Measurements from ENCODE around the gene OPTC. TPM values are rescaled to one million over a fixed set of nuclear protein-coding genes. Genes with fewer than 3 reads are reported as not detected.

The OPTC gene
- total RNA-seq, 3 donors from 2014 or later, result not detected

GRCh38 chr1:203556047-203556851 lies 62.3 kb downstream of the OPTC start:
- H3K4me1 ChIP-seq, result no peaks in the 10 kb centered on the region
- H3K27me3 ChIP-seq, result no peaks in the 10 kb centered on the region
- H3K36me3 ChIP-seq, result no peaks in the 10 kb centered on the region
- H3K9me3 ChIP-seq, result no peaks in the 10 kb centered on the region
- H3K27ac ChIP-seq, result peak overlapping the region; percentile 80 to 85
- H3K4me3 ChIP-seq, result peak overlapping the region in 2 of 3 donors; percentile 8 to 31
- intact Hi-C loops (cut with DNase I; ENCODE audit: low total_unique reads), result no loop called here
- no peak for DNase-seq (ENCODE audit: low spot score in 2 of 2)
- TF ChIP-seq POLR2AphosphoS5 (IDR thresholded peaks at IDR 0.05) (peak in 2 of 3 donors; percentile 27 to 60), POLR2A (IDR thresholded peaks at IDR 0.05) (no peak)

GRCh38 chr1:203557390-203557789 lies 63.4 kb downstream of the OPTC start:
- TF ChIP-seq POLR2AphosphoS5 (IDR thresholded peaks at IDR 0.05), result no peak
- H3K4me3 ChIP-seq, result no peak overlapping the region
- H3K36me3 ChIP-seq, result no peaks in the 10 kb centered on the region
- no peaks in the 10 kb centered on the region for H3K9me3 ChIP-seq
- intact Hi-C loops (cut with DNase I; ENCODE audit: low total_unique reads), result no loop called here
- H3K27me3 ChIP-seq, result no peaks in the 10 kb centered on the region
- H3K4me1 ChIP-seq, result no peaks in the 10 kb centered on the region
- peak overlapping the region; percentile 80 to 85 for H3K27ac ChIP-seq
- peak in 1 of 2 donors; percentile 22 for DNase-seq (ENCODE audit: low spot score in 2 of 2)

- H3K27ac ChIP-seq, result peak overlapping the region; percentile 80 to 85
- H3K4me3 ChIP-seq, result no peak overlapping the region
- H3K4me1 ChIP-seq, result no peaks in the 10 kb centered on the region
- no peaks in the 10 kb centered on the region for H3K27me3 ChIP-seq
- no peak for TF ChIP-seq POLR2A (IDR thresholded peaks at IDR 0.05)
- TF ChIP-seq POLR2AphosphoS5 (IDR thresholded peaks at IDR 0.05), result peak; percentile 30 to 80 (median 49)
- DNase-seq (ENCODE audit: low spot score in 2 of 2), result no peak
- no peaks in the 10 kb centered on the region for H3K36me3 ChIP-seq
- intact Hi-C loops (cut with DNase I; ENCODE audit: low total_unique reads), result no loop called here
- no peaks in the 10 kb centered on the region for H3K9me3 ChIP-seq
Measured at GRCh38 chr1:203558064-203558760, 64.3 kb downstream of the OPTC start.

Other genes starting within 250 kb of the OPTC start
- gene BTG2, start 188.6 kb upstream of the OPTC start, total RNA-seq, result 100 to 1,000 TPM in 2 of 3 donors, 10 to 100 TPM in 1; 82.7 to 271 (median 102) TPM
- 100 to 1,000 TPM in 1 of 3 donors, 10 to 100 TPM in 2; 79.6 to 132 (median 92.4) TPM for gene FMOD, start 143.0 kb upstream of the OPTC start, total RNA-seq
- 100 to 1,000 TPM in 1 of 3 donors, 10 to 100 TPM in 2; 27.4 to 132 (median 42.0) TPM for gene PRELP, start 18.3 kb upstream of the OPTC start, total RNA-seq
- gene ATP2B4, start 132.7 kb downstream of the OPTC start, total RNA-seq, result 10 to 100 TPM; 55.7 to 97.1 (median 59.1) TPM

All from breast epithelium (tissue), 4 donors.